HG03521 (cell line): ENCODE results near the gene PIEZO1.

Experiments
- ATAC-seq: cut with Tn5 transposase; IDR thresholded peaks from one replicate; pipeline ENCODE4 v1.9.1; 2021; ENCODE audit warnings: mild to moderate bottlenecking, moderate library complexity; ENCODE audit not compliant: unreplicated experiment

The PIEZO1 gene

DNA sequence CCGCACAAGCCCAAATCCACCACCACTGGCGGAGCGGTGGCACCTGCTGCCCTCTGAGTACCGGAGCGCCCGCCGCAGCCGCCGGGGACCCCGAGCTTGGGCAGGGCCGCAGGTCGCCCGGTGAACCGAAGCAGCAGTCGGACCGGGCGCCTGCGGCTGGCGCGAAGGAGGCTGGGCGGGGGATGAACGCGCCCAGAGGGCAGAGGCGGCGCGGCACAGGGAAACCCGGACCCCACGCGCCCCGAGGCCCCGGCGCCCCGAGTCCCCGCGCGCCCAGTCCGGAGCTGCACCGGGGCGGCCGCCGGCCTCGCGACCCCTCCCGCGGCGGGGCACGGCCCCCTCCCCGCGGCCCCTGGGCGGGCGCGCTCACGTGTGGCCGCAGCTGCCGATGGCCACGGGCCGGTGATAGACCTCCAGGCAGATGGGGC, 79.2 kb downstream of the PIEZO1 start:
- peak; percentile 11 for ATAC-seq

DNA sequence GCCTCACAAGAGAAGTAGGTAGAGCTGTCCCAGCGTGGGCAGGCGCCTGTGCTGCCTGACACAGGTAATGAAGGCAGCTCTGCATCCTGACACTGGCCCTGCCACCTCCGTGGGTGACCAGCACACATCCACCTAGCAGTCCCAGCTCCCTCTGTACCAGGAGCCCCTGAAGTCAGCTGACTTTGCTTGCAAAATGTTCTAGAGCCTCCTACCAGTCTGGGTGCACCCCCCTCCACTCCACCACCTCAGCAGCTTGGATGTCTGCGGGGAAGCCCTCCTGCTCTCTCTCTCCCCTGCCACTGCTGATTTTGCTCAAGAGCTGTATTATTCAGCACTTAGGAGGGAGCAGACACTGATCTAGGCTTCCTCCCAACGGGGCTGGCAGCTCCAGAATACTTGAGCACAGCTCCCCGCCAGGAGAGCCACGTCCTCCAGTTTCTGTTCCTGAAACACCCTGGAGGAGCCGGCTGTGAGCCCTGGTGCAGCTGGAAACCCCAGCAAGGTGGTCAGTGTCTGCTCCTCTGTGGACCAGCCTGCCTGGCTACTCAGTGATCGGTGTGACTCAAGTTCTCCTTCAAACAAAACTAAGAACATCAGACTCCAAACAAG, 79.8 kb downstream of the PIEZO1 start:
- ATAC-seq: no peak

DNA sequence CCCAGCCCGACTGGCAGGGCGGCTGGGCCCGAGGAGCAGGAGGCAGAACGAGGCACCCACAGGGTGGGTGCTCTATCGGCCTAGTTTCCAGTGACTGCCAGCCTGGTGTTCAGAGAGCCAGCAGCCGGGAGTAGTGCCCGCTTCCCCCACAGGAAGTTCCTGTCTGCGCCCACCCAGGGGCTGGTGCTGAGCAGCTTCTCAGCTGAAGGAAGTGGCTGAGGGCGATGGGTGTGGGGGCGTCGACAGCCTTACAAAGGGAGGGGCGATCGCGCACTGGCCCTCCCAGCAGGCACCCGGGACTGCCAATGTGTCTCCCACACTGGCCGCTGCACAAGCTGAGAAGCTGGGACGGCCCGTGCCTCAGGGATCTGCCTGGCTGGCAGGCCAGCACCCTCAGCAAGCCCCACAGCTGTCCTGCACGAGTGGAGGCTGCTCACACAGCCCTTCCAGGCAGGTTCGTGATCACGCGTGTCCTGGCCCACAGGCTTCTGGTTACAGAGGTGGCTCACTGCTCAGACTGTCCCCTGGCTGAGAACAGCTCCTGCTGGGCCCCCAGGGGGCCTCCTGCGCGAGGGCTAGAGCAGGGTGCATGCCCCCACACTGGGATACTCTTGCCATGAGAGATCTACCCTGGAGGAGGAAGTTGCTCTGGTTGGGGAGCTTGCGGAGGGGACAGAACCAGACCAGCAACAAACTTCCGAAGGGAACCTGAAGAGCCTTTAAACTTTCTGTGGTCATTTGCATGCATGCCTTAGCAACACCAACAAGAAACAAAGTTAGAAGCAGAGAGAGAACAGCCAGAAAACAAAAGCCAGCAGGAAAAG, 81.3 kb downstream of the PIEZO1 start:
- no peak for ATAC-seq

- ATAC-seq: no peak
These were observed 82.4 kb downstream of the PIEZO1 start for GRCh38 chr16:88702371-88703210.

DNA sequence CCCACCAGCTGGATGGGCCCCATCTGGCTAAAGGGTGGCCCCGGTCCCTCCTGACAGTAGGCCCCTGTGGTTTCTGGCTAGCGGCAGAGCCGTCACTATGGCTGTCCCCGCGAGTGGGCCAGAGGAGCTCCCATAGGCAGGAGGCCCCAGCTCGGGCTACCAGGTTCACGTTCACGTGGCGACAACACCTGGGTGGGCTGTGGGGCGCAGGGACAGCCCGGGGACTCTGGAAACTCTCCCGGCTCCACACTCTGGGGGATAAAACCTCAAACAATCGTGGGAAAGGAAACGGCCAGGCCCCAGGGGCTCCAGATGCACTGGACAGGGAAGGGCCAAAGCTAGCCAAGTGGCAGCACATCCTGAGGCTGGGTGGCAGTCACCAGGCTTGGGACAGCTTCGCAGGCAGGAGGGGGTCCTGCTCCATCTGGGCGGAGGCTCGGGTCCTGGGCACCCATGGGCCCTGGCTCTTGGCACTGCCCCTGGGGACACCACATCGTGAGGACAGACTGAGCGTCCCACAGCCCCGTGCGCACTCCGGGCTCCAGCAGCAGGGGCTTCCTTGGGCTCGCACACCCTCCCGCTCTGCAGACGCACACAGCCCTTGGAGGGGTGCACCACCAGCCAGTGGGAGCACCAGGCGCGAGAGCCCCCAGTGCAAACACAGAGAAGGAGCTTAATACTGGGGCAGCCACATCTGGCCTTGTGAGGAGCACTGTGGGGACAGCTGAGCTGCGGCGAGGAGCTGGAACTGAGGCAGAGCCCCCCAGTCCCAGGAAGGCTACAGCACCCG, 83.2 kb downstream of the PIEZO1 start:
- ATAC-seq: no peak

DNA sequence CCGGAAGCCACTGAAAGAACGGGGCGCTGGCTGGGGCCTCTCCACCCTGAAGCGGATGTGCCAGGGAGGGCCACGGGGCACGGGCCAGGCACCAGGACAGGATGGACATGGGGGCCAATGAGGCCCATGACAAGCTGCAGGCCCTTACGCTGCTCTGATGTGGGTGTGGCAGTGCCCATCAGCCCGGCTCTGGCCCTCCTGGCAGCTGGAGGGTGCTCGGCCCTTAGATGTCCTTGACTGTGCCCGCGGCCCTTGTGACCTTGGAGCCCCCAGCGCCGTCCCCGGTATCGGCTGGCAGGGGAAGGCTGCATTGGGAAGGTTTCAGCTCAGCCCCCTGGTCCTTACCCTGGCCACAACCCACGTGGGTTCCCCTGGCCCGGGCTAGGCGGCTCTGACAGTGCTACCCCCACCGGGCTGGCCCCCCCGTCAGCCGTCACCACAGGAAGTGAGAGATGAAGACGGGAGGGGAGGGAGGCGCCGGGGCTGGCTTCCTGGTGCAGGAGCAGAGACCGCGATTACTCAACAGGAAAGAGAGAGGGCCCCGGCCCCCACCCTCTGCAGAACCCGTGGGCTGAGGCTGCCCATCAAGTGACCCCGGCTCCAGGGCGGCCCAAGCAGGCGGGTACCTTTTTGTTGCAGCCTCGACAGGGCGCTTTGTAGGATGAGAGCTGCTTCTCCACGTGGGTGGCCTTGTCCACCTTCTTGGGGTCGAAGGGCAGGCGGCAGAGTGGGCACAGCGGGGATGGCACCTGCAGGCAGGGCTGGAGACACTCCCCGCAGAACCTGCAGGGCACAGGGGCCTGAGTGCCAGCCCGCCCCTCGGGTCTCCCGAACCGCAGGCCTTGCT, 84.2 kb downstream of the PIEZO1 start:
- ATAC-seq: peak; percentile 58

DNA sequence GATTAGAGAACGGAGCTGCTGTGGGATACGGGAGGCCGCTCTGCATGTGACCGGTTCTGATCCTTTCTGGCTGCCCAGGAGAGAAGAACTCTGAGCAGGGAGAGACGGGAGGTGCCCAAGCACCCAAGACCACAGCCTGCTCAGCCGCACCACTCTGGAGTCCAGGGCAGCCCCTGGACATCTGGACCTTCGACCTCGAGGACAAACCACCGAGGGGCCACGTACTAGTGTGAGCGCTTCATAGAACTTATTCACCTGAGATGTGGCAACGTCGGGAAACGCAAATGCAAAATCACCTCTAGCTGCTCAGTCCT, 84.7 kb downstream of the PIEZO1 start:
- no peak for ATAC-seq

DNA sequence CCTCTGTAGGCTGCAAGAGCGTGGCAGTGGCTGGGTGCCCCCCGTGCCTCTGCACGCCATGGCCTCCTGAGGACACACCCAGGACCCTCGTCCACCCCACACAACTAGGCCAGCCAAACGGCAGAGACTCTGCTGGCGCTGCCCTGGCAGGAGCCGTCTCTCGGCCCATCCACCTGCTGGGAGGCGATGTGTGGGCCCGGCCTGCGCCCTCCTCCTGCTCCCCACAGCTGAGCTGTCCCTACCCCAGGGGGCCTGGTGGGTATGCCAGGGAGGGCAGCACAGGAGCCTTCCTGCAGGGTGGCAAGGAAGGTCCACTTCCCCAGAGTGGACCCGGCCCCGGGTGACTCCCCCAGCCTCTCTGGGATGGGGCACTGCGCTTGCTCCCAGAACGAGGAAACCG, 85.8 kb downstream of the PIEZO1 start:
- no peak for ATAC-seq

DNA sequence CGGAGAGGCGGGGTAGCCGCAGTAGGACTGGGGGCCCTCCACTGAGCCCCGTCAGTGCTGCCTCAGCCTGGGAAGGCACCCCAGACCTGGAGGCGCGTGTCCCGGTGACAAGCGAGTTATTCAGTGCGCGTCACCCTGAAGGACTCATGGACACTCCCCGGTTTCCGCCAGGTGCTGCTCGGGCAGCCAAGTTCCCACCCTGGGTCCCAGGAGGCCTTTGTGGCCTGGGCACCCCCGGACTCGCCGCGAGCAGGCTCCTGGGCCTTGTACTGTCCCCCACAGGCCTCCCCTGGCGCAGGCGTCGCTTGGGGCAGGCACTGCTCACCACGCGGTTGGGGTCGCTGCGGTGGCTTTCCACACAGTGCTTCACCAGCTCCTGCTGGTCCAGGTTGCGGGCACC, 86.4 kb downstream of the PIEZO1 start:
- ATAC-seq: no peak

GRCh38 chr16:88697831-88698615, 87.0 kb downstream of the PIEZO1 start:
- no peak for ATAC-seq

- ATAC-seq: no peak
These were observed 87.7 kb downstream of the PIEZO1 start for GRCh38 chr16:88697116-88697830.

- ATAC-seq: no peak
These were observed 88.6 kb downstream of the PIEZO1 start for GRCh38 chr16:88696441-88696840.

DNA sequence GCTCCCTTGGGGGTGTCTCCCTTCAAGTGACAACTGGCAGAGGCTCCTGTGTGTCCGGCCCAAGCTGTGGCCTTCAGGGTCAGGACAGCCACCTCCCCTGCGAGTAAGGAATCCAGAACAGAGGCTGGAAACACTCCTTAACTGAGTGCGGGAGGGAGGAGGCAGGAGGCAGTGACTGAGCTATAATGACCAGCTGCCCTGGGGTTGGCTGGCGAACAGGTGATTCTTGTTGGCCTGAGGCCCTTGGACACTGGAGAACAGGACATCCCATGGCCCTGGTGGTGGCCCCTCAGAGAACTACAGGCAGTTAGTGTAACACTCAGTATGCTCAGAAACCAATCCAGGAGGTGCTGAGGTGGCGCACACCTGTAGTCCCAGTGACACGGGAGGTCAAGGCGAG, 89.3 kb downstream of the PIEZO1 start:
- no peak for ATAC-seq

DNA sequence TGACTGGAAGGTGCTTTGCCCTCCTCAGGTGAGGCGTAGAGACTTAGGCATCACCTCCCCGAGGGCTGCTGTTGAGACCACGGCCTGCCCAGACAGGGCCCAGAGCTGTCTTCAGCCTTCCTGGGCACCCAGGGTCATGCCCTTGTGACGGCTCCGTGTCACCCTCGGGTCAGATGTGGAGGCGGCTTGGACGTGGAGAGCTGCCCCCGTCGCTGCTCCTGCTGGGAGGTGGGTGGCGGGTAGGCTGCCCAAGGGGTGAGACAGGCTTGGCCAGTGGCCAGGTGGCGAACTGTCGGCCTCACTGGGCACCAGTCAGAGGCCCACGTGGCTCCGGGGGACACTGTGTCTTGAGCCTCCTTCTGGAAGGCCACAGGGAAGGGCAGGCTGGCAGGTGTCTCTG, 89.8 kb downstream of the PIEZO1 start:
- no peak for ATAC-seq

DNA sequence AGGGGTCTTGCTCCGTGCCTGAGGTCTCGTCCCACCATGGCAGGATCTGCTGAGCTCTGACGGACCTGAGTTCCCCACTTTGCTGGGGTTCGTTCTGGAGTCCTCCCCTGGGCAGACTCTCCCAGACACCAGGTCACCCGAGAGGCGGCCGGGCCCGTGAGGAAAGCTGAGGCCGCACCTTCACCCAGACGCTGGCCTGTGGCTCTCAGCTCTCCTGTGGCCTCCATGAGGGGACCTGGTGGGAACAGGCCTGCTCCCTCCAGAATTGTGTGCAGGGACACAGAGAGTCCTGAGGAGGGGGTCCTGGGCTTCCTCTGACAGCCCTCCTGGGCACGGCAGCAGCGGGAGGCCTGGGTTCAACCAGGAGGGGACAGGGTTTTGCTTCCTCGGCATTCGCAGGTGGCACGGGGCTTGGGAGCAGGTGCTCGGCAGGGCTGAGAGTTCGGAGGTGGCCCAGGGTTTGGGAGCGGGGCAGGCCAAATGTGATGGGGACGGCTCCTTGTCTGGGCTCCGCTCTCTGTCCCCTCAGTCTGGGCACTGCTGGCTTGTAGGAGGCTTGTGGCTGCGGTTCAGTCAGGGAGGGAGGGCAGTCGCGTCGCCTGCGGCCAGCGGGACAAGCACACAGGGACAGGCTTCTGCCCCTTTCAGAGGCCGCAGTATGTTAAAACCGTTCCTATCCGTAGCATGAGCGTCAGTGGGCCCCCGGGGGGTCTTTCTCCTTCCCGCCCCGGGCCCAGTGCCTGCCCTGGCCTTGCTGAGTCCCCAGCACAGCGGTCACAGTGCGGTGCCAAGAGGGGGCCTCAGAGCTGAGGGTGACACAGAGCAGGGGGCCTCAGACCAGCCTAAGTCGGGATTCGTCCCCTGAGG, 90.6 kb downstream of the PIEZO1 start:
- no peak for ATAC-seq

DNA sequence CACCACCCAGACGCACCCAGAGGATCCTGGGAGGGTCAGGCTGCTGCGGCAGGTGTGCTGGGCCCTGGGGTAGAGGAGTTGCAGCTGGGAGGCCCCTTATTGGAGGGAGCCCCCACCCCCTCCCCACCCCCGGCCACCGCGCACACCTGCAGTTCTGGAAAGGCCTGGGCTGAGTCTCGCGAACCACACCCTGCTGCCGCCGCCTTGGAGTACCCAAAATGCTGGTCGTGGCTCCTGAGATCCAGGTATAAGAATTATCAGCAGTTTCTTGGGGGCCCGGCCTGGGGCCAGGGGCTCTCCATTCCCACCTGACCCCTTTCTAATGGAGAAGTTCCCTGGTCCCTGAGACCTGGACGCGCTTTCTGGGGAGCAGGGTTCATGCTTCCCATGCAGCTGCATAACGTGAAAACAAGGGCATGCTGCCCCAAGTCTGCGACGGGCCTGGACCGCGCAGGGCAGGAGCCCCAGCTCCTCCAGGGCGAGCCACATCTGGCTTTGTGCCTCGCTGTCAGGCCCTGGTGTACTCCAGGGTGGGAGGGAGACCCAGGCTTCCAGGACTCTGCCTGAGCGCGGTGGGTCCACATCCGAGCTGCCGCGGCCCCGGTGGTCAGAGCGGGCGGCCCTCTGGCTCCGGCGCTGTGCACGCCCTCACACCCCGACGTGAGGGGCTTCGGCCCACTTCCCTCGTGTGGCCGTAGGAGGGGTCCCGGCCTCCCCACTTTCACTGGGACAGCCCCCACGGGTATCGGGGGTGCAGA, 91.4 kb downstream of the PIEZO1 start:
- ATAC-seq: no peak

GRCh38 chr16:88692861-88693260, 92.2 kb downstream of the PIEZO1 start:
- no peak for ATAC-seq
